ENCODE measurements around the gene MGAT5B. TPM values are rescaled to one million over a fixed set of nuclear protein-coding genes. Genes with fewer than 3 reads are reported as not detected.
A peak's percentile ranks its signal among the peaks of the same experiment; 100 is the strongest.

Gene MGAT5B
- total and polyA plus RNA-seq, 2 of the 13 experiments (the other 11 are each of a cell fraction or from before 2014, with no cell fraction given): 0.07 to 0.13 TPM

DNA sequence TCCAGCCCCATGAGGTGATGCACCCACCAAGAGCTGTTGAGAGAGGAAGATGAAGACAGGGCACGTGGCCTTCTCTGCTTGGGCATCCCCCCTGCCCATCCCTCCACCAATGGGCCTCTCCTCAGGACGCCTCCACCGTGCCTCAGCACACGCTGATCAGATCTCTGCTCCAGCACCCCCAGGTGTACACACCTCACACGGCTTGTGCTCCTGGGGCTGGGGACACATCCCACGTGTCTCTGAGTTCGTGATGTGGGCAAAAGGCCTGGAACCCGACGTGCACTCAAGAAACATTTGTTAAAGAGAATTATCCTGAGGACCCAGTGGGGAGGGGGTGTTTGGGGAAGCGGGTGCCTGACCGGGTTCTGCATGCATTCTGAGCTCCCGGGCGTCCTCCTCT lies 55.3 kb downstream of the MGAT5B start:
- H3K9ac ChIP-seq (ENCODE audit: insufficient read depth, low read depth, low read length): no peak overlapping the region
- no peaks in the 10 kb centered on the region for H3K9me3 ChIP-seq (ENCODE audit: low read length)
- H2AFZ ChIP-seq (ENCODE audit: low read length): no peak overlapping the region
- FAIRE-seq: no peak
- WGBS (ENCODE audit: low lambda C conversion rate): 12% methylated on average over 10 of the region's 13 CpGs
- H3K27me3 ChIP-seq (ENCODE audit: control insufficient read depth in 1 of 2, insufficient read depth in 2 of 2, low read length in 2 of 2): peaks cover 7 to 79% of the 10 kb centered on the region in 2 experiments
- intact Hi-C loops (cut with micrococcal nuclease; ENCODE audit: unreplicated experiment): no loop called here
- DNase-seq (ENCODE audit: low spot score): no peak
- H3K4me3 ChIP-seq (replicated peaks in 1 of 3; ENCODE audit: insufficient read depth in 1 of 3, low read depth in 2 of 3, low read length in 3 of 3): no peak overlapping the region
- no peaks in the 10 kb centered on the region for H3K36me3 ChIP-seq (replicated peaks in 1 of 2; ENCODE audit: control insufficient read depth in 1 of 2, insufficient read depth in 2 of 2, low read length in 2 of 2)
- no peak overlapping the region for H3K27ac ChIP-seq (ENCODE audit: extremely low read length, insufficient read depth, low read length)
- no TSS peak for BruUV-seq (replicated peaks)
- in situ Hi-C loops (cut with HindIII; ENCODE audit: extremely low pct_ligation_motif_present, low pct_unique_long_range_greater_than_20kb): no loop called here
- no peaks in the 10 kb centered on the region for H3K79me2 ChIP-seq (ENCODE audit: insufficient read depth, low read length)
- no peak overlapping the region for H3K4me2 ChIP-seq (ENCODE audit: low read depth, low read length)
- no peaks in the 10 kb centered on the region for H3K4me1 ChIP-seq (ENCODE audit: insufficient read depth, low read length)
- peaks cover 2% of the 10 kb centered on the region for H4K20me1 ChIP-seq (ENCODE audit: insufficient read depth, low read length)
- POLR2A ChIA-PET: no interaction called here
- TF ChIP-seq, protein P1, sequence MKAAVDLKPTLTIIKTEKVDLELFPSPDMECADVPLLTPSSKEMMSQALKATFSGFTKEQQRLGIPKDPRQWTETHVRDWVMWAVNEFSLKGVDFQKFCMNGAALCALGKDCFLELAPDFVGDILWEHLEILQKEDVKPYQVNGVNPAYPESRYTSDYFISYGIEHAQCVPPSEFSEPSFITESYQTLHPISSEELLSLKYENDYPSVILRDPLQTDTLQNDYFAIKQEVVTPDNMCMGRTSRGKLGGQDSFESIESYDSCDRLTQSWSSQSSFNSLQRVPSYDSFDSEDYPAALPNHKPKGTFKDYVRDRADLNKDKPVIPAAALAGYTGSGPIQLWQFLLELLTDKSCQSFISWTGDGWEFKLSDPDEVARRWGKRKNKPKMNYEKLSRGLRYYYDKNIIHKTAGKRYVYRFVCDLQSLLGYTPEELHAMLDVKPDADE (CRISPR knock-in tag; IDR thresholded peaks at IDR 0.05): no peak
- no peak for TF ChIP-seq SRSF1 (optimal IDR thresholded peaks at IDR 0.05; ENCODE audit: low read depth, low read length)
- CTCF ChIA-PET (ENCODE audit: low intra/inter-chr PET ratio, low total read pairs): no interaction called here
- ATAC-seq: no peak

DNA sequence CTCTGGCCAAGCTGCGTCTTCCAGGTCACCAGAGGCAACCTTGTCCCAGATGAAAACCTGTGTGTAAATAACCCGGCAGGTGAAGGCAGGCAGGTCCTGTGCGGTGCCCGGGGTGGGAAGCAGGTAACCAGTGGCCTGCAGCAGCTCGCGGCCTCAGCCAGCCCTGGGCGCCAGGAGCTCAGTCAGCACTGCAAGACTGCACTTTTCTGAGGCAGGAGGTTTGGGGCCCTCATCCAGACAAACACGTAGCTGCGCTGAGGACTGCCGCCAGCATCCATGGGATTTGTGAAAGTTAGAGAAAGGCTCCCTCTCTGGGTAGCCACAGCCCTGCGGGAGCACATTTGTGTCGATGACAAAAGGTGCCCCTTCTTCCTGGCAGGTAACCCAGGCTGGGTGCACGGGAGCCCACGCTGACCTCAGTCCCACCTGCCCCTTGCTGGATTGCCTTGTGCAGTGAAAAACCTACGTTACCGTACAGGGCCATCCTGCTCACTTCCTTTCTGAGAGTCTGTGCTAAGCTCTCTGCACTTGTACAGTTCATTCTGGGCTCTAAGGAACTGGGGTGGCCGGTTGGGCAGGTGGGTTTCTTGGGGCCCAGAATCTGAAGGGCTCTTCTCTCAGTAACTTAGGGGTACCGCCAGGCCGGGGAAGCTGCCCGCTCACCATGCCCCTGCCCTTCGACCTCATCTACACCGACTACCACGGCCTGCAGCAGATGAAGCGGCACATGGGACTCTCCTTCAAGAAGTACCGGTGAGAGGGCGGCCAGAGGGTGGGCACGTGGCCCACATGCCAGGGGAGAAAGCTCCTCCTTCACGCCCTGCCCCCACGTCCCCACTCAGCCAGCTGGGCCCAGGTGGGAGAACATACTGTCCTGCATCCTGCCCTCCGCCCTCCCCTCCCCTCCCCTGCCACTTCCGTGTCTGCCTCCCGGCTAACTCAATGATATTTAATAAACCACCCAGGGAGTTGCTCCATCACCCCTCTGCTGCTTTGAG lies 56.4 kb downstream of the MGAT5B start:
- BruUV-seq (replicated peaks): no TSS peak
- H3K9ac ChIP-seq (ENCODE audit: insufficient read depth, low read depth, low read length): no peak overlapping the region
- H3K9me3 ChIP-seq (ENCODE audit: low read length): no peaks in the 10 kb centered on the region
- H3K4me3 ChIP-seq (replicated peaks in 1 of 3; ENCODE audit: insufficient read depth in 1 of 3, low read depth in 2 of 3, low read length in 3 of 3): no peak overlapping the region
- peaks cover 2% of the 10 kb centered on the region for H4K20me1 ChIP-seq (ENCODE audit: insufficient read depth, low read length)
- ChIA-PET CTCF (ENCODE audit: low intra/inter-chr PET ratio, low total read pairs) (no interaction called here), POLR2A (no interaction called here)
- intact Hi-C loops (cut with micrococcal nuclease; ENCODE audit: unreplicated experiment) (no loop called here), in situ Hi-C loops (cut with HindIII; ENCODE audit: extremely low pct_ligation_motif_present, low pct_unique_long_range_greater_than_20kb) (no loop called here)
- WGBS (ENCODE audit: low lambda C conversion rate): 55% methylated on average over 23 of the region's 32 CpGs
- H3K27ac ChIP-seq (ENCODE audit: extremely low read length, insufficient read depth, low read length): no peak overlapping the region
- H2AFZ ChIP-seq (ENCODE audit: low read length): no peak overlapping the region
- DNase-seq (ENCODE audit: low spot score) (no peak), ATAC-seq (peak; percentile 20; the same call in 1 of the 3 replicates), FAIRE-seq (no peak)
- TF ChIP-seq PCBP1 (IDR thresholded peaks at IDR 0.05; ENCODE audit: borderline replicate concordance, low read depth, low read length) (peak; percentile 97), TSC22D2 (CRISPR knock-in tag; IDR thresholded peaks at IDR 0.05; ENCODE audit: borderline replicate concordance) (no peak), HNRNPK (IDR thresholded peaks at IDR 0.05; ENCODE audit: low read depth, low read length, poor library complexity, severe bottlenecking) (peak; percentile 89)
- TF ChIP-seq, protein P2, sequence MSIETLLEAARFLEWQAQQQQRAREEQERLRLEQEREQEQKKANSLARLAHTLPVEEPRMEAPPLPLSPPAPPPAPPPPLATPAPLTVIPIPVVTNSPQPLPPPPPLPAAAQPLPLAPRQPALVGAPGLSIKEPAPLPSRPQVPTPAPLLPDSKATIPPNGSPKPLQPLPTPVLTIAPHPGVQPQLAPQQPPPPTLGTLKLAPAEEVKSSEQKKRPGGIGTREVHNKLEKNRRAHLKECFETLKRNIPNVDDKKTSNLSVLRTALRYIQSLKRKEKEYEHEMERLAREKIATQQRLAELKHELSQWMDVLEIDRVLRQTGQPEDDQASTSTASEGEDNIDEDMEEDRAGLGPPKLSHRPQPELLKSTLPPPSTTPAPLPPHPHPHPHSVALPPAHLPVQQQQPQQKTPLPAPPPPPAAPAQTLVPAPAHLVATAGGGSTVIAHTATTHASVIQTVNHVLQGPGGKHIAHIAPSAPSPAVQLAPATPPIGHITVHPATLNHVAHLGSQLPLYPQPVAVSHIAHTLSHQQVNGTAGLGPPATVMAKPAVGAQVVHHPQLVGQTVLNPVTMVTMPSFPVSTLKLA (IDR thresholded peaks at IDR 0.05): peak; percentile 42; the same call in 1 of the 2 replicates
- no peaks in the 10 kb centered on the region for H3K79me2 ChIP-seq (ENCODE audit: insufficient read depth, low read length)
- H3K4me1 ChIP-seq (ENCODE audit: insufficient read depth, low read length): no peaks in the 10 kb centered on the region
- peaks cover 6 to 75% of the 10 kb centered on the region in 2 experiments for H3K27me3 ChIP-seq (ENCODE audit: control insufficient read depth in 1 of 2, insufficient read depth in 2 of 2, low read length in 2 of 2)
- no peak overlapping the region for H3K4me2 ChIP-seq (ENCODE audit: low read depth, low read length)
- H3K36me3 ChIP-seq (replicated peaks in 1 of 2; ENCODE audit: control insufficient read depth in 1 of 2, insufficient read depth in 2 of 2, low read length in 2 of 2): no peaks in the 10 kb centered on the region

Measured in HepG2 (cell line).